ENCODE results near the gene ARG1.

ARG1 gene

GRCh38 chr6:131588643-131589042 is 15.6 kb downstream of the ARG1 start:
- Histone ChIP-seq H3K9ac (ENCODE audit: low read depth, low read length) (no peak overlapping the region), H3K4me1 (ENCODE audit: insufficient read depth, low read length) (no peaks in the 10 kb centered on the region), H3K27ac (ENCODE audit: low read length) (no peak overlapping the region), H3K4me3 (ENCODE audit: low read length) (no peak overlapping the region), H3K9me3 (ENCODE audit: insufficient read depth, low read depth, low read length) (no peaks in the 10 kb centered on the region), H3K36me3 (ENCODE audit: insufficient read depth, low read depth, low read length) (peaks cover 72% of the 10 kb centered on the region), H3K27me3 (ENCODE audit: insufficient read depth, low read length) (no peaks in the 10 kb centered on the region)

DNA sequence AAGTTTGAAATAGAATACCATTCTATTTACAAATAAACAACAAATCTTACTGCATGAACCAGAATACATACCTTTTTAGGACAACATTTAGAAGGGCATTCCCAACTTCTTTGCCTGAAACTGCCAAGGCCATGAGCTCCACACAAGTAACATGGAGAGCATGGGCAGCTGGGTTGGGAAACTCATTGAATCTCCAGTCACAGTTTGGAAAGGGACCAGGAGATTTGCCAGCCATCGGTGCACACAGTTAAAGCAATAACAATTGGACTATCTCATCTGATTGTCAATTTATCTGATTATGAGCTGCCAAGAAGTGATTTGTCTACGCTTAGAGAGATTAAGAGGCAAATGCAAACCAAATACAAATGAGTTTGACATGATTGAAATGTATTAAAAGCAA is 19.9 kb downstream of the ARG1 start:
- no peaks in the 10 kb centered on the region for H3K27me3 ChIP-seq (ENCODE audit: insufficient read depth, low read length)
- no peak overlapping the region for H3K9ac ChIP-seq (ENCODE audit: low read depth, low read length)
- no peaks in the 10 kb centered on the region for H3K9me3 ChIP-seq (ENCODE audit: insufficient read depth, low read depth, low read length)
- peaks cover 85% of the 10 kb centered on the region for H3K36me3 ChIP-seq (ENCODE audit: insufficient read depth, low read depth, low read length)
- no peak overlapping the region for H3K4me3 ChIP-seq (ENCODE audit: low read length)
- H3K27ac ChIP-seq (ENCODE audit: low read length), result no peak overlapping the region
- no peaks in the 10 kb centered on the region for H3K4me1 ChIP-seq (ENCODE audit: insufficient read depth, low read length)

- Histone ChIP-seq H3K27ac (ENCODE audit: low read length) (no peak overlapping the region), H3K9ac (ENCODE audit: low read depth, low read length) (no peak overlapping the region), H3K27me3 (ENCODE audit: insufficient read depth, low read length) (no peaks in the 10 kb centered on the region), H3K4me1 (ENCODE audit: insufficient read depth, low read length) (no peaks in the 10 kb centered on the region), H3K4me3 (ENCODE audit: low read length) (no peak overlapping the region), H3K36me3 (ENCODE audit: insufficient read depth, low read depth, low read length) (peaks cover 85% of the 10 kb centered on the region), H3K9me3 (ENCODE audit: insufficient read depth, low read depth, low read length) (no peaks in the 10 kb centered on the region)
These were observed 21.0 kb downstream of the ARG1 start for GRCh38 chr6:131594074-131594473.

DNA sequence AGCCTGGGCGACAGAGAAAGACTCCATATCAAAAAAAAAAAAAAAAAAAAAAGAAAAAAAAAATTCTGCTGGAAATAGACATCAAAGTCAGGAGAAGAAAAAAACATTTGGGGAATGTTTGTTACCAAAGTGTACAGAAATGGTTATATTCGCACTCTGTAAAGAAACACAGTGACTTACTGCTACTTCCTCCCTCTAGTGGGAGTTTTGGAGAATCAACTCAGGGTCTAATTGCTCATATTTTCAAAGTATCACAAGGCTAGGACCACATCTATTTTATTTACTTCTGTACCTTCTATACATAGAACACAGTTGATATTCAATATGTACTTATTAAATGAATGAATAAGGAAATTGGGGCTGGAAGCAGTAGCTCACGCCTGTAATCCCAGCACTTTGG is 24.4 kb downstream of the ARG1 start:
- no peak overlapping the region for H3K27ac ChIP-seq (ENCODE audit: low read length)
- H3K27me3 ChIP-seq (ENCODE audit: insufficient read depth, low read length), result no peaks in the 10 kb centered on the region
- no peak overlapping the region for H3K9ac ChIP-seq (ENCODE audit: low read depth, low read length)
- H3K4me1 ChIP-seq (ENCODE audit: insufficient read depth, low read length), result no peaks in the 10 kb centered on the region
- peaks cover 93% of the 10 kb centered on the region for H3K36me3 ChIP-seq (ENCODE audit: insufficient read depth, low read depth, low read length)
- H3K4me3 ChIP-seq (ENCODE audit: low read length), result no peak overlapping the region
- H3K9me3 ChIP-seq (ENCODE audit: insufficient read depth, low read depth, low read length), result no peaks in the 10 kb centered on the region

DNA sequence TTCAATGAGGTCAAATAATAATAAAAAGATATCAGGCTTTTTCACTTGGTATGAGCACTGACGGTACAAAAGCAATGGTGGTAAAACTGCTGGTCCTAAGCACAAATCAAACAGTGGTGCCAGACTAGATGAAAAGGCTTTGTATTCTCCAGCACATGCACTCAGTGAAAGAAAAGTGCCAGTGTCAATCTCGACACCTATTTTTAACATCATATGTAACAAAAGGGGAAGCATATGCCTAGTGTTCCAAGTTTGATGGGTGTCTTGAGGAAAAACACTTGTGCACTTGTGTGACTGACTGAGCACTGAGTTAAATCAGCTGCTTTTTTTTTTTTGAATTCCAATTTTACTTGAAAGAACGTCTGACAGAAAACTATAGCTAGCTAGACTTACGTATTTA is 27.7 kb downstream of the ARG1 start:
- peaks cover 93% of the 10 kb centered on the region for H3K36me3 ChIP-seq (ENCODE audit: insufficient read depth, low read depth, low read length)
- H3K4me3 ChIP-seq (ENCODE audit: low read length), result no peak overlapping the region
- no peaks in the 10 kb centered on the region for H3K4me1 ChIP-seq (ENCODE audit: insufficient read depth, low read length)
- no peaks in the 10 kb centered on the region for H3K9me3 ChIP-seq (ENCODE audit: insufficient read depth, low read depth, low read length)
- H3K9ac ChIP-seq (ENCODE audit: low read depth, low read length), result no peak overlapping the region
- H3K27ac ChIP-seq (ENCODE audit: low read length), result no peak overlapping the region
- no peaks in the 10 kb centered on the region for H3K27me3 ChIP-seq (ENCODE audit: insufficient read depth, low read length)

GRCh38 chr6:131602781-131603312 is 29.8 kb downstream of the ARG1 start:
- Histone ChIP-seq H3K36me3 (ENCODE audit: insufficient read depth, low read depth, low read length) (peaks cover 96% of the 10 kb centered on the region), H3K27ac (ENCODE audit: low read length) (no peak overlapping the region), H3K27me3 (ENCODE audit: insufficient read depth, low read length) (no peaks in the 10 kb centered on the region), H3K9ac (ENCODE audit: low read depth, low read length) (no peak overlapping the region), H3K4me3 (ENCODE audit: low read length) (no peak overlapping the region), H3K9me3 (ENCODE audit: insufficient read depth, low read depth, low read length) (no peaks in the 10 kb centered on the region), H3K4me1 (ENCODE audit: insufficient read depth, low read length) (no peaks in the 10 kb centered on the region)

DNA sequence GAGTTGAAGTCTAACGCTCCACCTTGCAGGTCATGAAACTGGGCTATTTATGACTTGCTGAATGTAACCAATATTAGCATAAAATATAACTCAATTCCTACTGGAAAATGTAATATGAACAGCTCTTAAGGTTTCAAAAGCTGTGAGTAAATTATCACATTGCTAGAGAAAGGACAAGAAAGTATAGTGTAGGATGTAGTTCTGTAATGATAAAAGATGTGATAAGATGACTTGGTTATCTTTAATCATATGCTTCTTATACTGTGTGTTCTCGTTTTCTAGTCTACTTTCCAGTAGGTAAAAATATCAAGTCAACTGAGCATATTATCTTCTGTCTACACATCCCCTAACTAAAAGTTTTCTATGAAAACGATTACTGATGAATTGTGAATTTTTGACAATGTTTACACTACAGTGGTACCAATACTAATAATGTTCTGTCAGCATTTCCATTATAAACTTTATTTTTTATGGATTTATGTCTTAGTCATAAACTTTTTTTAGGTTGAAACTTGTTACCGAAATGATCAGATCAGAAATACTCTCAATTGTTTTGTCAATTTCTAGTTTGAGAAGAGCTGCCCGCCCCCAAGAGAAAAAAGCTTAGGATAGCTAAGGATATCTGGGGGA is 40.4 kb downstream of the ARG1 start:
- H3K9ac ChIP-seq (ENCODE audit: low read depth, low read length), result no peak overlapping the region
- no peaks in the 10 kb centered on the region for H3K9me3 ChIP-seq (ENCODE audit: insufficient read depth, low read depth, low read length)
- H3K27me3 ChIP-seq (ENCODE audit: insufficient read depth, low read length), result no peaks in the 10 kb centered on the region
- no peak overlapping the region for H3K27ac ChIP-seq (ENCODE audit: low read length)
- H3K4me3 ChIP-seq (ENCODE audit: low read length), result no peak overlapping the region
- no peaks in the 10 kb centered on the region for H3K4me1 ChIP-seq (ENCODE audit: insufficient read depth, low read length)
- H3K36me3 ChIP-seq (ENCODE audit: insufficient read depth, low read depth, low read length), result peaks cover 70% of the 10 kb centered on the region

DNA sequence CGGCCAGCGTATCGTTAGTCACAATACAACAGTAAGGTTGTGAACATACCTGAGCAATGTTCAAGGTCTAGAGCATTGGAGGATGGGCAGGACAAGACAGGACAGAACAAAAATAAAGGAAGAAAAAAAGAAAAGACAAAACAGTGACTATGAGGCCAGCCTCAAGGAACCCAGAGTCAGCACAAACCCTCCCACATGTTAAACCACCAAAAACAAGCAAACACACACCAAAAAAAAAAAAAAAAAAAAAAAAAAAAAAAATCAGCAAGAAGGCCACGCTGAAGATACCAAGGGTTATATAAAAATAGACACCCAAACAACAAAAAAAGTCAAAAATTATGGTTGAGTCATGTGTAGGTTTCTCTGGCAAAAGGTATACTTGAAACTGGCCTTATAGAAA is 42.2 kb downstream of the ARG1 start:
- no peaks in the 10 kb centered on the region for H3K4me1 ChIP-seq (ENCODE audit: insufficient read depth, low read length)
- no peaks in the 10 kb centered on the region for H3K9me3 ChIP-seq (ENCODE audit: insufficient read depth, low read depth, low read length)
- H3K4me3 ChIP-seq (ENCODE audit: low read length), result no peak overlapping the region
- peaks cover 82% of the 10 kb centered on the region for H3K36me3 ChIP-seq (ENCODE audit: insufficient read depth, low read depth, low read length)
- no peaks in the 10 kb centered on the region for H3K27me3 ChIP-seq (ENCODE audit: insufficient read depth, low read length)
- H3K9ac ChIP-seq (ENCODE audit: low read depth, low read length), result no peak overlapping the region
- no peak overlapping the region for H3K27ac ChIP-seq (ENCODE audit: low read length)

- Histone ChIP-seq H3K27me3 (ENCODE audit: insufficient read depth, low read length) (no peaks in the 10 kb centered on the region), H3K9ac (ENCODE audit: low read depth, low read length) (peak within 1 kb of the TSS; percentile 91), H3K4me1 (ENCODE audit: insufficient read depth, low read length) (no peaks in the 10 kb centered on the region), H3K36me3 (ENCODE audit: insufficient read depth, low read depth, low read length) (peaks cover 19% of the 10 kb centered on the region), H3K9me3 (ENCODE audit: insufficient read depth, low read depth, low read length) (no peaks in the 10 kb centered on the region), H3K4me3 (ENCODE audit: low read length) (peak within 1 kb of the TSS; percentile 99), H3K27ac (ENCODE audit: low read length) (no peak within 1 kb of the TSS)
These were observed 55.0 kb downstream of the ARG1 start, which contains the start of gene MED23 for GRCh38 chr6:131627724-131628682. Gene MED23 (minus strand): TSS chr6:131628242. CDS start chr6:131628049, 193 bp downstream.

DNA sequence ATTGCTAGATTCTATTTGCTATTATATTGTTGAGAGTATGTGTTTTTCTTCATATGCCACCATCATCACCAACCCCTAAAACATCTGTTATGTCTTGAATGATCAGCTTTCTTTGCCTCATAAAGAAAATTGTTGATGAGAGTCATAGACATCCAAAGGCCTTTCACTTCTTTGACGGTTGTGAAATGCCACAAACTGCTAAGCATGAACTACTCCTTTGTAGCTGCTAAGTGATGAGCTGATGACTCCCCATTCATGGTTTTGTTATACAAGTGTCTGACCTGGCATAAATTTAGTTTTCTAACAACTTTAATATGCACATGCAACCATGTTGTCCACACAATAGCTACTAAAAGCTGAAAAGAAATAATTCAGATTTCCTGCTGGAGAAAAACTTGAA is 55.7 kb downstream of the ARG1 start:
- H3K4me3 ChIP-seq (ENCODE audit: low read length), result peak overlapping the region; percentile 24; the same call in 1 of the 2 replicates
- no peak overlapping the region for H3K9ac ChIP-seq (ENCODE audit: low read depth, low read length)
- no peak overlapping the region for H3K27ac ChIP-seq (ENCODE audit: low read length)

GRCh38 chr6:131629651-131630050 is 56.6 kb downstream of the ARG1 start:
- H3K36me3 ChIP-seq (ENCODE audit: insufficient read depth, low read depth, low read length), result peaks cover 3% of the 10 kb centered on the region; the same call in 1 of the 2 replicates
- H3K9me3 ChIP-seq (ENCODE audit: insufficient read depth, low read depth, low read length), result no peaks in the 10 kb centered on the region
- no peak overlapping the region for H3K27ac ChIP-seq (ENCODE audit: low read length)
- H3K4me3 ChIP-seq (ENCODE audit: low read length), result no peak overlapping the region
- no peaks in the 10 kb centered on the region for H3K4me1 ChIP-seq (ENCODE audit: insufficient read depth, low read length)
- H3K27me3 ChIP-seq (ENCODE audit: insufficient read depth, low read length), result no peaks in the 10 kb centered on the region
- no peak overlapping the region for H3K9ac ChIP-seq (ENCODE audit: low read depth, low read length)

More for the DNA sequence above, 55.7 kb downstream of the ARG1 start:
- H3K36me3 ChIP-seq (ENCODE audit: insufficient read depth, low read depth, low read length), result peaks cover 12% of the 10 kb centered on the region
- no peaks in the 10 kb centered on the region for H3K9me3 ChIP-seq (ENCODE audit: insufficient read depth, low read depth, low read length)
- no peaks in the 10 kb centered on the region for H3K4me1 ChIP-seq (ENCODE audit: insufficient read depth, low read length)
- H3K27me3 ChIP-seq (ENCODE audit: insufficient read depth, low read length), result no peaks in the 10 kb centered on the region
